HEK293T (cell line): ENCODE results near the gene KRT10.

Experiments used
- CTCF ChIA-PET: fragments of 350-600 bp; formaldehyde crosslinking; extraction: SDS; loops from one replicate; lab custom pipeline; 2021; ENCODE audit warnings: antibody characterized with exemption, inconsistent platforms; lab: Yijun Ruan, JAX
- POLR2A ChIA-PET: fragments of 350-600 bp; formaldehyde crosslinking; extraction: SDS; loops from one replicate; lab custom pipeline; 2020; ENCODE audit warnings: antibody characterized with exemption, inconsistent platforms; lab: Yijun Ruan, JAX
- DNase-seq: peaks from one replicate; pipeline ENCODE4 v3.0.0; 2012; ENCODE audit warnings: mixed read lengths; ENCODE audit errors: extremely low spot score
- ARNT ChIP-seq: fragments of 450-650 bp; IDR thresholded peaks from 2 replicates; pipeline ENCODE4 v1.6.1; 2017; ENCODE audit warnings: mild to moderate bottlenecking
- BHLHE40 ChIP-seq: fragments of 450-650 bp; IDR thresholded peaks from 2 replicates; pipeline ENCODE4 v1.6.1; 2016; ENCODE audit warnings: mild to moderate bottlenecking, moderate library complexity, borderline replicate concordance
- CTBP1 ChIP-seq: fragments of 450-650 bp; IDR thresholded peaks from 2 replicates; pipeline ENCODE4 v1.6.1; 2016; ENCODE audit warnings: borderline replicate concordance
- ELF4 ChIP-seq: fragments of 450-650 bp; IDR thresholded peaks from 2 replicates; pipeline ENCODE4 v1.6.1; 2017; ENCODE audit warnings: antibody characterized with exemption
- FOXA1 ChIP-seq: fragments of 450-650 bp; IDR thresholded peaks from 2 replicates; pipeline ENCODE4 v1.6.1; 2016; ENCODE audit warnings: mild to moderate bottlenecking
- FOXK2 ChIP-seq: fragments of 450-650 bp; IDR thresholded peaks from 2 replicates; pipeline ENCODE4 v1.6.1; 2016; ENCODE audit warnings: mild to moderate bottlenecking
- FOXM1 ChIP-seq: fragments of 450-650 bp; IDR thresholded peaks from 2 replicates; pipeline ENCODE4 v1.6.1; 2017; ENCODE audit warnings: mild to moderate bottlenecking, borderline replicate concordance
- HDGF ChIP-seq: fragments of 450-650 bp; IDR thresholded peaks from 2 replicates; pipeline ENCODE4 v1.6.1; 2017; ENCODE audit warnings: antibody characterized with exemption, borderline replicate concordance
- L3MBTL2 ChIP-seq: fragments of 450-650 bp; conservative IDR thresholded peaks from 2 replicates; pipeline ENCODE4 v1.6.1; 2016; ENCODE audit warnings: mild to moderate bottlenecking
- LEF1 ChIP-seq: fragments of 450-650 bp; IDR thresholded peaks from 2 replicates; pipeline ENCODE4 v1.6.1; 2017; ENCODE audit warnings: mild to moderate bottlenecking, borderline replicate concordance
- NFRKB ChIP-seq: fragments of 450-650 bp; IDR thresholded peaks from 2 replicates; pipeline ENCODE4 v1.6.1; 2016; ENCODE audit warnings: mild to moderate bottlenecking, moderate library complexity
- PKNOX1 ChIP-seq: fragments of 450-650 bp; IDR thresholded peaks from 2 replicates; pipeline ENCODE4 v1.6.1; 2016
- SP1 ChIP-seq: fragments of 450-650 bp; IDR thresholded peaks from 2 replicates; pipeline ENCODE4 v1.6.1; 2017
- SUZ12 ChIP-seq: fragments of 450-650 bp; IDR thresholded peaks from 2 replicates; pipeline ENCODE4 v1.6.1; 2016; ENCODE audit warnings: mild to moderate bottlenecking
- TARDBP ChIP-seq: fragments of 450-650 bp; IDR thresholded peaks from 2 replicates; pipeline ENCODE4 v1.6.1; 2016
- ZNF384 ChIP-seq: fragments of 450-650 bp; IDR thresholded peaks from 2 replicates; pipeline ENCODE4 v1.6.1; 2016

KRT10 gene

GRCh38 chr17:40843242-40843641 lies 20.8 kb upstream of the KRT10 start:
- no peak for TF ChIP-seq SUZ12
- no peak for TF ChIP-seq FOXK2
- no peak for TF ChIP-seq LEF1
- TF ChIP-seq FOXM1: no peak
- TF ChIP-seq ARNT: no peak
- TF ChIP-seq L3MBTL2: no peak
- no peak for TF ChIP-seq ZNF384
- no peak for TF ChIP-seq ELF4
- no peak for TF ChIP-seq SP1
- TF ChIP-seq FOXA1: no peak
- TF ChIP-seq PKNOX1: no peak
- no peak for TF ChIP-seq NFRKB
- TF ChIP-seq HDGF: no peak
- TF ChIP-seq TARDBP: no peak
- CTCF ChIA-PET: no interaction called here
- no peak for DNase-seq
- POLR2A ChIA-PET: interaction anchor here (1.2 kb wide), 1 partner anchor 845 kb away, joined by 5 read pairs; the partner anchor contains the start of gene EIF1

- ChIA-PET POLR2A (no interaction called here), CTCF (no interaction called here)
- TF ChIP-seq L3MBTL2 (no peak), LEF1 (no peak), BHLHE40 (no peak), PKNOX1 (no peak), FOXA1 (no peak), ZNF384 (no peak), NFRKB (no peak), SUZ12 (no peak), FOXM1 (no peak), FOXK2 (no peak), HDGF (no peak), ELF4 (no peak), TARDBP (no peak), CTBP1 (no peak), SP1 (no peak), ARNT (no peak)
- peak; percentile 6 for DNase-seq
Observed at GRCh38 chr17:40841246-40841645, 18.8 kb upstream of the KRT10 start.

- ChIA-PET CTCF (no interaction called here), POLR2A (no interaction called here)
- no peak for DNase-seq
- TF ChIP-seq PKNOX1 (no peak), FOXM1 (no peak), L3MBTL2 (no peak), LEF1 (no peak), HDGF (no peak), BHLHE40 (no peak), ARNT (no peak), SP1 (no peak), NFRKB (no peak)
Observed at GRCh38 chr17:40839194-40839593, 16.8 kb upstream of the KRT10 start.

GRCh38 chr17:40836020-40836419 lies 13.6 kb upstream of the KRT10 start:
- POLR2A ChIA-PET: no interaction called here
- CTCF ChIA-PET: no interaction called here
- no peak for TF ChIP-seq SUZ12
- TF ChIP-seq ELF4: no peak
- no peak for TF ChIP-seq HDGF
- no peak for TF ChIP-seq ZNF384
- DNase-seq: no peak

- no peak for DNase-seq
- ChIA-PET POLR2A (interaction anchor here (1.8 kb wide), 1 partner anchor 15 kb away, joined by 5 read pairs; no protein-coding TSS in a partner anchor), CTCF (no interaction called here)
- TF ChIP-seq ARNT: no peak
- no peak for TF ChIP-seq LEF1
- no peak for TF ChIP-seq FOXA1
- TF ChIP-seq TARDBP: no peak
- no peak for TF ChIP-seq BHLHE40
- TF ChIP-seq CTBP1: no peak
- TF ChIP-seq NFRKB: no peak
- TF ChIP-seq ELF4: no peak
- no peak for TF ChIP-seq FOXK2
Observed at GRCh38 chr17:40833882-40834281, 11.5 kb upstream of the KRT10 start.

- DNase-seq: no peak
- ChIA-PET CTCF (no interaction called here), POLR2A (interaction anchor here (1.8 kb wide), 1 partner anchor 14 kb away, joined by 5 read pairs; no protein-coding TSS in a partner anchor)
- no peak for TF ChIP-seq ELF4
- no peak for TF ChIP-seq ZNF384
- no peak for TF ChIP-seq L3MBTL2
- no peak for TF ChIP-seq BHLHE40
- no peak for TF ChIP-seq SUZ12
- no peak for TF ChIP-seq FOXA1
- TF ChIP-seq HDGF: no peak
- no peak for TF ChIP-seq FOXK2
- TF ChIP-seq CTBP1: no peak
- no peak for TF ChIP-seq FOXM1
- TF ChIP-seq PKNOX1: no peak
- TF ChIP-seq SP1: no peak
- no peak for TF ChIP-seq LEF1
- no peak for TF ChIP-seq NFRKB
- no peak for TF ChIP-seq TARDBP
- no peak for TF ChIP-seq ARNT
Observed at GRCh38 chr17:40832840-40833239, 10.4 kb upstream of the KRT10 start.
